Measurements from ENCODE around the gene ZBTB37. TPM values are rescaled to one million over a fixed set of nuclear protein-coding genes. Genes with fewer than 3 reads are reported as not detected.
A peak's percentile ranks its signal among the peaks of the same experiment; 100 is the strongest.

Gene ZBTB37
- total RNA-seq, 1 donor from 2014 or later, result 7.6 TPM

DNA sequence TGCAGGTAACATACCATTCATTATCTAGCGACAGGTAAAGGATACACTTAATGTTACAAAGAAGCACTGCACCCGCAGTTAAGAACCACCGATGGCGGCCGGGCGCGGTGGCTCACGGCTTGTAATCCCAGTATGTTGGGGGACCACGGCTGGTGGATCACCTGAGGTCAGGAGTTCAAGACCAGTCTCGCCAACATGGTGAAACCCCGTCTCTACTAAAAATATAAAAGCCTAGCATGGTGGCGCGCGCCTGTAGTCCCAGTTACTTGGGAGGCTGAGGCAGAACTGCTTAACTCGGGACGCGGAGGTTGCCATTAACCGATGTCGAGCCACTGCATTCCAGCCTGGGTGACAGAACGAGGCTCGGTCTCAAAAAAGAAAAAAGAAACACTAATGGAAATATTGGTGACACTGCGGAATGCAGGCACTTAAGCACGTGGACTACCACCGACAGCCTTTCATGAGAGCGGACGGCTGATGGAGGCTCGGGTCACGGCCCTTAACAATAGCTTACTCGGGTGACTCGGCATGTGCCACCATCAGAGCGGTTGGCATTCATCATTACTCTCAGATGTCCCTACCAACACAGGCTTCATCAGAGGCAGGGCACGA lies 933 bp upstream of the ZBTB37 start:
- Histone ChIP-seq H3K27ac (replicated peaks) (peak overlapping the region; percentile 99), H3K9me3 (replicated peaks) (no peaks in the 10 kb centered on the region), H3K4me1 (peaks cover 70% of the 10 kb centered on the region), H3K4me3 (peak overlapping the region; percentile 95), H3K27me3 (ENCODE audit: low read depth) (no peaks in the 10 kb centered on the region), H3K36me3 (peaks cover 44% of the 10 kb centered on the region)
- intact Hi-C loops (cut with micrococcal nuclease), result no loop called here
- no peak for DNase-seq
- TF ChIP-seq, protein P1, sequence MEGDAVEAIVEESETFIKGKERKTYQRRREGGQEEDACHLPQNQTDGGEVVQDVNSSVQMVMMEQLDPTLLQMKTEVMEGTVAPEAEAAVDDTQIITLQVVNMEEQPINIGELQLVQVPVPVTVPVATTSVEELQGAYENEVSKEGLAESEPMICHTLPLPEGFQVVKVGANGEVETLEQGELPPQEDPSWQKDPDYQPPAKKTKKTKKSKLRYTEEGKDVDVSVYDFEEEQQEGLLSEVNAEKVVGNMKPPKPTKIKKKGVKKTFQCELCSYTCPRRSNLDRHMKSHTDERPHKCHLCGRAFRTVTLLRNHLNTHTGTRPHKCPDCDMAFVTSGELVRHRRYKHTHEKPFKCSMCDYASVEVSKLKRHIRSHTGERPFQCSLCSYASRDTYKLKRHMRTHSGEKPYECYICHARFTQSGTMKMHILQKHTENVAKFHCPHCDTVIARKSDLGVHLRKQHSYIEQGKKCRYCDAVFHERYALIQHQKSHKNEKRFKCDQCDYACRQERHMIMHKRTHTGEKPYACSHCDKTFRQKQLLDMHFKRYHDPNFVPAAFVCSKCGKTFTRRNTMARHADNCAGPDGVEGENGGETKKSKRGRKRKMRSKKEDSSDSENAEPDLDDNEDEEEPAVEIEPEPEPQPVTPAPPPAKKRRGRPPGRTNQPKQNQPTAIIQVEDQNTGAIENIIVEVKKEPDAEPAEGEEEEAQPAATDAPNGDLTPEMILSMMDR (IDR thresholded peaks at IDR 0.05; ENCODE audit: borderline replicate concordance), result no peak

DNA sequence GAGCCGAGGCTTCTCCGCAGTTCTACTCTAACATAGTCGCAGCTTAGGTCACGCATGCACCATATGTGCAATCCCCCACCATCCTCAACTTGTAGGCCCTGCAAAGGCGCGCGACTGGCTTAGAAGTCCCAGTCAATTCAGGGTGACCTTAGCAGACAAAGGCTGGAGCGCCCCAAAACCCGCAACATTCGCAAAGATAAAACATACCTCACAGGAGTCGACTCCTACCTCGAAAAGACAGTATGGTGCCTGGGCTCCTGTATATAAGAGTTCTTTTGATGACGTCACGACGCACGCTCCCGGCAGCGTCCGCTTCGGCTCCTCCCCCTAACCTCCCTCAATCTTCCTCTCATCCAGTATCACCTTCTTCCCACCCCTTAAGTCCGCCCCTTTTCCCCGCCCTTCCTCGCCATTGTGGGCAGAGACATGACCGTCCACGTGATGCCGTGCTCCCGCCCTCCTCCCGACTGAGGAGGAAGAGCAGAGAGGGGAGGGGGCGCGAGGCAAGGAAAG lies 371 bp upstream of the ZBTB37 start, which contains the start of gene GAS5:
GAS5 (minus strand) TSS at position 237 of the 513 bp plus-strand sequence.
- peak within 1 kb of the TSS; percentile 95 for H3K4me3 ChIP-seq
- DNase-seq, result peak; percentile 98
- peaks cover 39% of the 10 kb centered on the region for H3K36me3 ChIP-seq
- no peaks in the 10 kb centered on the region for H3K27me3 ChIP-seq (ENCODE audit: low read depth)
- H3K9me3 ChIP-seq (replicated peaks), result no peaks in the 10 kb centered on the region
- peaks cover 70% of the 10 kb centered on the region for H3K4me1 ChIP-seq
- intact Hi-C loops (cut with micrococcal nuclease), result no loop called here
- peak within 1 kb of the TSS; percentile 99 for H3K27ac ChIP-seq (replicated peaks)
- TF ChIP-seq, protein P1 (IDR thresholded peaks at IDR 0.05; ENCODE audit: borderline replicate concordance), result no peak

DNA sequence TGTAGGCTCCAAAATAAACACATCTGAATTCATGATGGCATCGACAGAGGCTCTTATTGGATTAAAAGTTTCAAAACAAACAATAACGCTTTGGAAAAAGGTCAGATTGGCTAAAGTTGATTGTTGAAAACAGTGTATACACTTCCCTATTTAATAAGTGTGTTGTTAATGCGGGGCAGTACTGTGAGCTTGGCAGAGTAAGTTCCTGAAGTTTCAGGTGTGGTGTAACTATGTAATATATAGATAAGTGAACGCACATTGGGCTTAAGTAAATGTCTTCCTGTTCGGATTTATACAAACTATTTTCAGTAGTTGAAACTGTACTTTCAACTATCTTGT lies 810 bp downstream of the ZBTB37 start:
- H3K36me3 ChIP-seq, result peaks cover 34% of the 10 kb centered on the region
- no peaks in the 10 kb centered on the region for H3K9me3 ChIP-seq (replicated peaks)
- no peak for DNase-seq
- intact Hi-C loops (cut with micrococcal nuclease), result no loop called here
- H3K4me3 ChIP-seq, result peak overlapping the region; percentile 95
- TF ChIP-seq, protein P1 (IDR thresholded peaks at IDR 0.05; ENCODE audit: borderline replicate concordance), result no peak
- no peaks in the 10 kb centered on the region for H3K27me3 ChIP-seq (ENCODE audit: low read depth)
- peak overlapping the region; percentile 99 for H3K27ac ChIP-seq (replicated peaks)
- peaks cover 70% of the 10 kb centered on the region for H3K4me1 ChIP-seq

DNA sequence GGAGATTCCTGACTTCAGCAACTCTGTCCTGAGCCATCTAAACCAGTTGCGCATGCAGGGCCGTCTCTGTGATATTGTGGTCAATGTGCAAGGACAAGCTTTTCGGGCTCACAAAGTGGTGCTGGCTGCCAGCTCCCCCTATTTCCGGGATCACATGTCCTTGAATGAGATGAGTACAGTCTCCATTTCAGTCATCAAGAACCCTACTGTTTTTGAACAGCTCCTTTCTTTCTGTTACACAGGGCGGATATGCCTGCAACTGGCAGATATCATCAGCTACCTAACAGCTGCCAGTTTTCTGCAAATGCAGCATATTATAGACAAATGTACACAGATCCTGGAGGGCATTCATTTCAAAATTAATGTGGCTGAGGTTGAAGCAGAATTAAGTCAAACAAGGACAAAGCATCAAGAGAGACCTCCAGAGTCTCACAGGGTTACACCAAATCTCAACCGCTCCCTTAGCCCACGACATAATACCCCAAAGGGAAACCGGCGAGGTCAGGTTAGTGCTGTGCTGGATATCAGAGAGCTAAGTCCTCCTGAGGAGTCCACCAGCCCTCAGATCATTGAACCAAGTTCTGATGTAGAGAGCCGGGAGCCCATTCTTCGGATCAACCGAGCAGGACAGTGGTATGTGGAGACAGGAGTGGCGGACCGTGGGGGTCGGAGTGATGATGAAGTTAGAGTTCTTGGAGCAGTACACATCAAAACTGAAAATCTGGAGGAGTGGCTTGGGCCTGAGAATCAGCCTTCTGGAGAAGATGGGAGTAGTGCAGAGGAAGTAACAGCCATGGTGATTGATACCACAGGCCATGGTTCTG lies 2.3 kb downstream of the ZBTB37 start:
- Histone ChIP-seq H3K4me1 (peaks cover 57% of the 10 kb centered on the region), H3K9me3 (replicated peaks) (peaks cover 2% of the 10 kb centered on the region), H3K36me3 (peaks cover 34% of the 10 kb centered on the region), H3K4me3 (no peak overlapping the region), H3K27ac (replicated peaks) (peak overlapping the region; percentile 99), H3K27me3 (ENCODE audit: low read depth) (no peaks in the 10 kb centered on the region)
- intact Hi-C loops (cut with micrococcal nuclease), result no loop called here
- DNase-seq, result no peak
- TF ChIP-seq, protein P1 (IDR thresholded peaks at IDR 0.05; ENCODE audit: borderline replicate concordance), result no peak

DNA sequence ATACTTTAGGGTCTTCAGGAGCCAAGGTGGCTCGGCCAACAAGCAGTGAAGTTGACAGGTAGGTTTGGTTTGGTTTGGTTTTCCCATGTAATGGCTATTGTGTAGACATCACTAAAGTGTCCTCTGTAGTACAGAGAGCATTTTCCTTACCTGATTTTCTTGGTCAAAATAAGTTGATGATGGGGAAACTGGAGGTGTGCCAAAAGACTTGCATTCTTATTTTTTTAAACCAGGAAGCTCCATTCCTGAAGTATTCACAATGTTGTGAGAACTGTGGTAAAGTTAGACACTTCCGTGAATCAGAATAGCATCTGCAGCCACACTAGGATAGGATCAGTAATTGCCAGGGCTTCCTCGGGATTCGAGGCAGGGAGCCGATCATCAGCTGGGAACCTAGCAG lies 2.9 kb downstream of the ZBTB37 start:
- intact Hi-C loops (cut with micrococcal nuclease), result no loop called here
- TF ChIP-seq, protein P1 (IDR thresholded peaks at IDR 0.05; ENCODE audit: borderline replicate concordance), result no peak
- Histone ChIP-seq H3K9me3 (replicated peaks) (peaks cover 2% of the 10 kb centered on the region), H3K4me1 (peaks cover 51% of the 10 kb centered on the region), H3K4me3 (no peak overlapping the region), H3K27me3 (ENCODE audit: low read depth) (no peaks in the 10 kb centered on the region), H3K36me3 (peaks cover 34% of the 10 kb centered on the region), H3K27ac (replicated peaks) (no peak overlapping the region)
- no peak for DNase-seq

All from left ventricle myocardium inferior (tissue), 1 donor.